HUES48 (cell line): Measurements from ENCODE around the gene CEACAM20.
"Not testable (repeated sequence)": the region's sequence is repeated elsewhere in the genome, so short reads cannot be mapped to it uniquely, and the experiment has no call there.

ENCODE experiments used
- H3K27ac ChIP-seq: one replicate; pipeline ENCODE4 v1.7.0; 2013; ENCODE audit warnings: low read depth, low read length, inconsistent platforms
- H3K27me3 ChIP-seq: 2 replicates; pipeline ENCODE4 v1.6.1; 2013; ENCODE audit warnings: mild to moderate bottlenecking, low read length; ENCODE audit not compliant: control insufficient read depth, insufficient read depth
- H3K36me3 ChIP-seq: 2 replicates; pipeline ENCODE4 v1.6.1; 2013; ENCODE audit warnings: low read length; ENCODE audit not compliant: control insufficient read depth, insufficient read depth
- H3K4me1 ChIP-seq: 2 replicates; pipeline ENCODE4 v1.6.1; 2013; ENCODE audit warnings: mild to moderate bottlenecking, low read length; ENCODE audit not compliant: control insufficient read depth, insufficient read depth
- H3K4me3 ChIP-seq: 2 replicates; pipeline ENCODE4 v1.5.1; 2013; ENCODE audit warnings: mild to moderate bottlenecking, low read depth, low read length
- H3K9ac ChIP-seq: 2 replicates; pipeline ENCODE4 v1.6.1; 2013; ENCODE audit warnings: mild to moderate bottlenecking, low read depth, low read length, moderate library complexity
- H3K9me3 ChIP-seq: 2 replicates; pipeline ENCODE4 v1.6.1; 2013; ENCODE audit warnings: low read length; ENCODE audit not compliant: control insufficient read depth, insufficient read depth

The CEACAM20 gene

GRCh38 chr19:44548736-44549135 is 19.3 kb upstream of the CEACAM20 start:
- H3K36me3 ChIP-seq: no peaks in the 10 kb centered on the region

GRCh38 chr19:44544031-44544430 is 14.6 kb upstream of the CEACAM20 start:
- Histone ChIP-seq H3K9me3 (peaks cover 20% of the 10 kb centered on the region), H3K9ac (no peak overlapping the region), H3K27ac (no peak overlapping the region), H3K4me3 (no peak overlapping the region), H3K27me3 (no peaks in the 10 kb centered on the region), H3K4me1 (no peaks in the 10 kb centered on the region), H3K36me3 (no peaks in the 10 kb centered on the region)

More at GRCh38 chr19:44548736-44549135, 19.3 kb upstream of the CEACAM20 start:
- Histone ChIP-seq H3K4me1 (no peaks in the 10 kb centered on the region), H3K9ac (no peak overlapping the region), H3K27ac (no peak overlapping the region), H3K9me3 (peaks cover 5% of the 10 kb centered on the region; the same call in 1 of the 2 replicates), H3K4me3 (no peak overlapping the region), H3K27me3 (no peaks in the 10 kb centered on the region)

- no peak overlapping the region for H3K9ac ChIP-seq
- peaks cover 25% of the 10 kb centered on the region for H3K9me3 ChIP-seq
- H3K36me3 ChIP-seq: no peaks in the 10 kb centered on the region
- H3K4me1 ChIP-seq: no peaks in the 10 kb centered on the region
- no peaks in the 10 kb centered on the region for H3K27me3 ChIP-seq
- no peak overlapping the region for H3K4me3 ChIP-seq
- H3K27ac ChIP-seq: no peak overlapping the region
Observed at GRCh38 chr19:44542671-44543070, 13.2 kb upstream of the CEACAM20 start.

- no peaks in the 10 kb centered on the region for H3K36me3 ChIP-seq
- H3K27me3 ChIP-seq: no peaks in the 10 kb centered on the region
- peaks cover 31% of the 10 kb centered on the region for H3K9me3 ChIP-seq
- H3K4me3 ChIP-seq: no peak overlapping the region
- no peak overlapping the region for H3K9ac ChIP-seq
- H3K4me1 ChIP-seq: no peaks in the 10 kb centered on the region
- H3K27ac ChIP-seq: no peak overlapping the region
Observed at GRCh38 chr19:44540736-44541135, 11.3 kb upstream of the CEACAM20 start.

GRCh38 chr19:44539991-44540390 is 10.5 kb upstream of the CEACAM20 start:
- H3K9me3 ChIP-seq: peaks cover 31% of the 10 kb centered on the region
- no peaks in the 10 kb centered on the region for H3K36me3 ChIP-seq
- H3K9ac ChIP-seq: no peak overlapping the region
- no peak overlapping the region for H3K27ac ChIP-seq
- H3K4me3 ChIP-seq: no peak overlapping the region
- H3K27me3 ChIP-seq: no peaks in the 10 kb centered on the region
- no peaks in the 10 kb centered on the region for H3K4me1 ChIP-seq

GRCh38 chr19:44539236-44539826 is 9.9 kb upstream of the CEACAM20 start:
- H3K4me3 ChIP-seq: no peak overlapping the region
- H3K9ac ChIP-seq: no peak overlapping the region
- no peaks in the 10 kb centered on the region for H3K36me3 ChIP-seq
- H3K27me3 ChIP-seq: no peaks in the 10 kb centered on the region
- no peaks in the 10 kb centered on the region for H3K4me1 ChIP-seq
- H3K9me3 ChIP-seq: peaks cover 31% of the 10 kb centered on the region
- H3K27ac ChIP-seq: no peak overlapping the region

GRCh38 chr19:44535361-44535760 is 5.9 kb upstream of the CEACAM20 start:
- H3K4me1 ChIP-seq, H3K27ac ChIP-seq, H3K36me3 ChIP-seq, H3K9ac ChIP-seq, H3K27me3 ChIP-seq, H3K4me3 ChIP-seq: not testable (repeated sequence)
- peaks cover 27% of the 10 kb centered on the region for H3K9me3 ChIP-seq

- Histone ChIP-seq H3K4me3 (no peak overlapping the region), H3K4me1 (no peaks in the 10 kb centered on the region), H3K9me3 (peaks cover 31% of the 10 kb centered on the region), H3K27ac (no peak overlapping the region), H3K9ac (no peak overlapping the region), H3K36me3 (no peaks in the 10 kb centered on the region), H3K27me3 (no peaks in the 10 kb centered on the region)
Observed at GRCh38 chr19:44532819-44533218, 3.3 kb upstream of the CEACAM20 start.

GRCh38 chr19:44530777-44531176 is 1.3 kb upstream of the CEACAM20 start:
- Histone ChIP-seq H3K36me3 (no peaks in the 10 kb centered on the region), H3K9me3 (peaks cover 38% of the 10 kb centered on the region), H3K27me3 (no peaks in the 10 kb centered on the region), H3K4me1 (no peaks in the 10 kb centered on the region), H3K27ac (no peak overlapping the region), H3K9ac (no peak overlapping the region), H3K4me3 (no peak overlapping the region)

- Histone ChIP-seq H3K9ac (no peak overlapping the region), H3K4me1 (no peaks in the 10 kb centered on the region), H3K27me3 (no peaks in the 10 kb centered on the region), H3K9me3 (peaks cover 51% of the 10 kb centered on the region), H3K27ac (no peak overlapping the region), H3K4me3 (no peak overlapping the region), H3K36me3 (no peaks in the 10 kb centered on the region)
Observed at GRCh38 chr19:44527554-44527953, 1.9 kb downstream of the CEACAM20 start.

- Histone ChIP-seq H3K9me3 (peaks cover 60% of the 10 kb centered on the region), H3K9ac (no peak overlapping the region), H3K4me1 (no peaks in the 10 kb centered on the region), H3K36me3 (no peaks in the 10 kb centered on the region), H3K27me3 (no peaks in the 10 kb centered on the region), H3K27ac (no peak overlapping the region), H3K4me3 (no peak overlapping the region)
Observed at GRCh38 chr19:44525721-44526430, 3.6 kb downstream of the CEACAM20 start.
